GM21526 (cell line): Measurements from ENCODE around the gene RDH13.
"Not testable (repeated sequence)": the region's sequence is repeated elsewhere in the genome, so short reads cannot be mapped to it uniquely, and the experiment has no call there.

Experiments used
- ATAC-seq: cut with Tn5 transposase; IDR thresholded peaks from one replicate; pipeline ENCODE4 v1.9.1; 2021; ENCODE audit warnings: moderate library complexity; ENCODE audit not compliant: unreplicated experiment, low FRiP score

Gene RDH13

DNA sequence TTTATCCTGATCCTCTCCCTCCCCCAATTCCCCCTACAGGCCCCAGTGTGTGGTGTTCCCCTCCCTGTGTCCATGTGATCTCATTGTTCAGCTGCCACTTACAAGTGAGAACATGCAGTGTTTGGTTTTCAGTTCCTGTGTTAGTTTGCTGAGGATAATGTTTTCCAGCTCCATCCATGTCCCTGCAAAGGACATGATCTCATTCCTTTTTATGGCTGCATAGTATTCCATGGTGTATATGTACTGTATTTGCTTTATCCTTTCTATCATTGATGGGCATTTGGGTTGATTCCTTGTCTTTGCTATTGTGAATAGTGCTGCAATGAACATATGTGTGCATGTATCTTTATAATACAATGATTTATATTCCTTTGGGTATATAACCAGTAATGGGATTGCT lies 42.6 kb downstream of the RDH13 start:
- not testable (repeated sequence) for ATAC-seq

DNA sequence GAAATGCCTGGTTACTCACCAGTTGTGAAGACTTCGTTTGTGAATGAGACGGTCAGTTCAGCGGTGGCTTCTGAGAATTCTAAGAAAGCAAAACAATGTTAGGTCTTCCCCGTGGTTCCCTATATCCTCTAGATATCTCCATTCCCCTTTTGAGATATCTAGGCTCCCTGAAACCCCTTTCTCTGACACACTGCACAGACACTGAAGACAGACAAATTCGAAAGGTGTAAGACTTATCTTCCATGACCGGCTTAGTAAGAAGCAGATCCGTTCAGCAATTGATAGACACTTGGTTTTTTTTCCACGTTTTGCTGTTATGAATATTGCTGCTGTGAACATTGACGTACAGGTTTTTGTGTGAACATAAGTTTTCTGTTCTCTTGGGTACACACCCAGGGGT lies 44.3 kb downstream of the RDH13 start:
- no peak for ATAC-seq

DNA sequence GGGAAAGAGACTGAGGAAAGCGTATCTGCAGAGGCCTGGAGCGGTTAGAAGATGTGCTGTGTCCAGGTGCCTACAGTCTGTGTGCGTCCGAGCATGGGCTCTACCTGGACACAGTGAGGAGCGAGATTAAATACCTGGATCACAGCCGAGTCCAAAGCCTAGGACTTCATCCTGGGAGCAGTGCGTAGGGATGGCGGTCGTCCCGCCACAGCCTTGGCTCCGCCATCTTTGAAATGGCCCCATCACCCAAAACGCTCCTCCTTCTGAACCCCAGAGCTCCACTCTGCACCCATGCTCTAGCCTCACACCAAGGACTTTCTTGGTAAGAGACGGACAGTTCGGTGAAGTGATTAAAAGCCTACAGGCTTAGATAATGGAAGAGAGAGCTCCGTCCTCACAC lies 44.7 kb downstream of the RDH13 start:
- no peak for ATAC-seq

DNA sequence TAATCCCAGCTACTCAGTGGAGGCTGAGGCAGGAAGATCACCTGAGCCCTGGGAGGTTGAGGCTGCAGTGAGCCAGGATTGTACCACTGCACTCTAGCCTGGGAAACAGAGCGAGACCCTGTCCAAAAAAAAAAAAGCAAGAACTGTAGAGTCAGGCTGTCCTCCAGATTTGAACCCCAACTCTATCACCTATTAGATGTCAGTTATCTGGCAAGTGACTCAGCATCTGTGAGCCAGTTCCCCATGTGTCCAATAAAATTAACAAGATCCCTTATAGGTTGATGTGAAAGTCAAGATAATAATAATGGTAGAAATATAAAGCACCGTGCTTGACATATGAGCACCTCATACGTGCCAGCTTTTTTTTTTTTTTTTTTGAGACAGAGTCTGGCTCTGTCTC lies 46.9 kb downstream of the RDH13 start:
- no peak for ATAC-seq

DNA sequence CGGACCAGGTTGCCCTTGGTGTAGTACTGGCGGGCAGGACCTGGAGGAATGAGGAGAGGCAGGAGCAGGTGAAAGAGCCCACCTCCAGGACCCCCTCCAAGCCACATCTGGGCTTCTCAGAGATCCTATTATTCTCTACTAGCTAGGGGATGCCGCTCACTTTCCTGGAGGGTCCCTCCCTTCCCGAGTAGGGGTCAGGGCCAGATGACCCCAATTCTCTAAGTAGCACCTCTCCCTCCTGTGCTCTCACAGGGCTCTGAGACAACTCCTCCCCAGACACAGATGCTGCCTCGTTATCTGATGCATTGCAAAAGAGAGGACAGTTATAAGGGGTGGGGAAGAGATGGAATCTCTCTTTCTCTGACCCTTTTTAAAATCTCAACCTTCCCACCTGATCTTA lies 47.8 kb downstream of the RDH13 start:
- no peak for ATAC-seq

DNA sequence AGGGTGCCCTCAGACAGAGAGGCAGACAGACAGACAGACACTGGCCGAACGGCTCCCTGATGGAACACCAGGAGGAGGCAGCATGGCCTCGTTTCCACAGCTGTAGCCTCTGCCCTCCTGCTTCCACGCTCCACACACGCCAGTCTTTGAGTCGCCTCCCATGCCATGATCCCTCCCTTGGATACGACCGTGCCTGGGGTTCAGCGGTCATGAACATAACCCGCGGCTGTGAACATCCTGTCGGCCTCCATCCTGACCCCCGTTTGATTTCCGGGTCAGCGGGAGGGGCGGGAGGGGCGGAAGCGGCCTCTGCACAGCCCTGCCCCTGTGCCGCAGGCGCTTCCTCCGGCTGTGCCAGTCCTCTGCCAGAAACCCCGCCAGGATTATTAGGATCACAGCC lies 48.2 kb downstream of the RDH13 start:
- no peak for ATAC-seq

DNA sequence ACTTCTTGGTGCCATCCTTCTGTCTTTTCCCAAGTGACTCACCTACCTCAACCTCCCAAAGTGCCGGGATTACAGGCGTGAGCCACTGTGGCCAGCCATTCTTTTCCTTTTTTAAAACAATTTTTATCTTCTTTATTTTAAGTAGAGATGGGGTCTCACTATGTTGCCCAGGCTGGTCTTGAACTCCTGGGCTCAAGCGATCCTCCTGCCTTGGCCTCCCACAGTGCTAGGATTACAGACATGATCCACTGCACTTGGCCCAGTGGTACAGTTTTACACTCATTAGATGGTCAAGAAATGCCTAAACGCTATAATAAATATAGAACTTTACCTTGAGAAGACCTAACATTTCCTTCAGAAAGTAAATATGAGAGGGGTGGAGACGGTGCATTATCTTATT lies 49.4 kb downstream of the RDH13 start:
- no peak for ATAC-seq

DNA sequence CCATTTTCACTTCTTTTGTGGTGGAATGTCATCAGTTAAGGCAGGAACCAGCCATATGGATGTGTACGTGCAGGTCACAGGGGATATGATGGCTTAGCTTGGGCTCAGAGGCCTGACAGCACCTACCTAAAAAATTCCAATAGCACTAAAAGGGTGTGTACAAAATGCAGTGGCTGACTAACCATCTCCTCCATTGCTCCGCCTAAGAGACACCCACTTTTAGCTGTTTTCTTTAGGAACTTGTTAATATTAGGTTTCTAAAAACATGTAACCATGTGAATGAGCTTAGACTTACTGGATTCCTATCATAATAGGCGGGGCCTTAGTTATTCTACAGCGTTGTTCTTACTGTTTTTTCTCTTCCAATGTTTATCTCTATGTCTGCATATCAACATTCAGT lies 50.6 kb downstream of the RDH13 start:
- no peak for ATAC-seq

DNA sequence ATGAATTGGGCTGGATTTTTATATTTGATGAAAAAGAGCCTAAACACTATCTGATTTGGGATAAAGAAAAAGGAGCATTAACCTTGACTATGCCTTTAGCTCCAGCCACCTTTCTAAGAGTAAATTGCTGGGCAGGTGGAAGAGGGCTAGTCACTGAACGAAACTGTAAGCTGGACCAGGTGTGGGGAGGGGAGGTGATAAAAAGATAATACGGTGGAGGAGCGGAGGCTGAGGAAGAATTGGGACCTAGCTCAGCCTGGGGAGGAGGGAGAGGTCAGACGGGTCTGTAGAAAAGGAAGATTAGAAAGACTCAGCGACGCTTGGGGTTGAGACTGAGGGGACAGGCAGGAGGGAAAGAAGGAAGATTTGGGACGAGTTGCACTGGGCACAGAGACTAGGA lies 52.4 kb downstream of the RDH13 start:
- ATAC-seq = not testable (repeated sequence)

DNA sequence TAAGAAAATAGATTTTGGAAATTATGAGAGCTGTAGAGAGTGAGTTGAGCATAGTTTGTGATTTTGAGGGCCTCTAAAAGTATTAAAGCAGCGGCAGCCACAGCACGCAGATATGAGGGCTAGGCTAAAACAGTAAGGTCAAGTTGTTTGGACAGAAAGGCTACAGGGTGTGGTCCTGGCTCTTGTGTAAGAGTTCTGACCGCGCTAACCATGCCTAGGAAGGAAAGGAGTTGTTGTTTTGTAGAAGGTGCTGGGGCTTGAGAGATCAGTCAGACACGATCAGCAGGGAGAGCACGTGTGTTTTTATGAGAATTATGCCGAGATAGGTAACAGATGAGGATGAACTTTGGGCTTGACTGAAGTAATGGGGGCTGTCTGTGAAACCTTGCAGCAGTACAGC lies 54.2 kb downstream of the RDH13 start:
- ATAC-seq = not testable (repeated sequence)

DNA sequence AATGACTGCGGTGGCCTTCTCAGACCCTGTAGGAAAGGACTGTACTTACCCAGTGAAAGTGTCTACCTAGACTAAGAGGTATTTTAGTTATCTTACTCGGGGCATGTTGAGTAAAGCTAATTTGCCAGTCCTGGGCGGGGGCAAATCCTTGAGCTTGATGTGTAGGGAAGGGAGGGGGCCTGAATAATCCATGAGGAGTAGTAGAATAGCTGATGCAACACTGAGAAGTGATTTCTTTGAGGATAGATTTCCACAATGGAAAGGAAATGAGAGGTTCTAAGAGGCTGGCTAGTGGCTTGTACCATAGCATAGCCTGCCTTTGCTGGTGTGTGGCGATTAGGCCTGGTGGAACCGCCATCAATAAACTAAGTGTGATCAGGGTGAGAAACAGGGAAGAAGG lies 54.8 kb downstream of the RDH13 start:
- not testable (repeated sequence) for ATAC-seq

DNA sequence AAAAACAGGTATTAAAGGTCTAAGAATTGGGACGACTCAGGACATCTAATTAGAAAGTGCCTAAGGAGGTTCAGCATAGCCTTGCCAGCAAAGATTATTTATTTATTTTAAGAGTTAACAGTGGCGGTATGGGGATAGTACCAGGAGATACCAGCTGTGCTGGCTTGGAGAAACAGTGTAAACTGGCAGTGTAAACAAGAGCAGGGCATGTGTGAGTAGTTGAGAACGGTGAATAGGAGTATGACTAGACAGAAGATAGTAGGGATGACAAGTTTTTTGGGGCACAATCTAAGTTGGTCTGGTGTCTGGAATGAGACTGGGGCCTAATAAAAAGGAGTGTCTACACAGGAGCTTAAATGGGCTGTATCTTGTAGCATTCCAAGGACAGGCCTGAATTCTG lies 55.4 kb downstream of the RDH13 start:
- not testable (repeated sequence) for ATAC-seq

DNA sequence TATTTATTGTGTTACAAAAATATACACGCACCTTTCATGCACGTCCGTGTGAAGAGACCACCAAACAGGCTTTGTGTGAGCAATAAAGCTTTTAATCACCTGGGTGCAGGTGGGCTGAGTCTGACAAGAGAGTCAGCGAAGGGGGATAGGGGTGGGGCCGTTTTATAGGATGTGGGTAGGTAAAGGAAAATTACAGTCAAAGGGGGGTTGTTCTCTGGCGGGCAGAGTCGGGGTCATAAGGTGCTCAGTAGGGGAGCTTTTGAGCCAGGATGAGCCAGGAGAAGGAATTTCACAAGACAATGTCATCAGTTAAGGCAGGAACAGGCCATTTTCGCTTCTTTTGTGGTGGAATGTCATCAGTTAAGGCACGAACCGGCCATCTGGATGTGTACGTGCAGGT lies 56.2 kb downstream of the RDH13 start:
- ATAC-seq = not testable (repeated sequence)

DNA sequence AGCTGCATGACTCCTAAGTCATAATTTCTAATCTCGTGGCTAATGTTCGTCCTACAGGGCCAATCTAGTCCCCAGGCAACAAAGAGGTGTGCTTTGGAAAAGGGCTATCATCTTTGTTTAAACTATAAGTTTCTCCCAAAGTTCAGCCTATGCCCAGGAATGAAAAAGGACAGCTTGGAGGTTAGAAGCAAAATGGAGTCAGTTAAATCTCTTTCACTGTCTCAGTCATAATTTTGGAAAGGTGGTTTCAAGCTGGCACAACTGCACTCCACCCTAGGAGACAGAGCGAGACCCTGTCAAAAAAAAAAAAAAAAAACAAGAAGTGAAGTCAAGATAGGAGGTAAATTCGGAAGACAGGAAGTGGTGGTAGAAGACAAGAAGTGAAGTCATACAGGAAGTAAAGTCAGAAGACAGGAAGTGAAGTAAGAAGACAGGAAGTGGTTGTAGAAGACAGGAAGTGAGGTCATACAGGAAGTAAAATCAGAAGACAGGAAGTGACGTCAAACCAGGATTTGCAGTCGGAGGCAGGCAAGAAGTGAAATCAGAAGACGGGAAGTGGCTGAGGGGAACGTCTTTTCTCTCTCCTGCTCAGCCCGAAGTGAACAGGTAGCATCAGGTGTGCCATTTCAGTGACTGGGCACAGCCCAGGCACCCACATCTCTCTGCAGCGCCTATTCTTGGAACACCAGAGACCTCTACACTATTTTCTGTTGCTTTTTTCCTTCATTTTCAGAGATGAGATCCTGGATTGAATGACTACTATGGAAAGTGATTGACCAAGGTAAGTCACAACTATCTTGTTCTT lies 57.1 kb downstream of the RDH13 start:
- no peak for ATAC-seq

DNA sequence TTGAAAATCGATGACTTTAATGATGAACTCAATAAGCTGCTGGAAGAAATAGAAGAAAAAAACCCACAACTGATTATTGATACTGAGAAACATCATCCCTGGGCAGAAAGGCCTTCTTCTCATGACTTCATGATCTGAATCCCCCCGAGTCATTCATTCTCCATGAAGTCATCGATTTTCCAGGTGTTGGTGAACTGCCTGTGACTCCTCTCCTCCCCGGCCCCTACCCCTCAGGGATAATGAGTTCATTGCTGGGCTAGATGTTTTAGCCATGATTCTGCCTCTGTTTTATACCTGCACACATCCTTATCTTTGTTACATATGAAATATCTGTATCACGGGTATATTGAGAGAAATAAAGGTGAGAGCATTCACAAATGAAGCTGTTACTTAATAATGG lies 62.2 kb downstream of the RDH13 start:
- ATAC-seq = no peak

DNA sequence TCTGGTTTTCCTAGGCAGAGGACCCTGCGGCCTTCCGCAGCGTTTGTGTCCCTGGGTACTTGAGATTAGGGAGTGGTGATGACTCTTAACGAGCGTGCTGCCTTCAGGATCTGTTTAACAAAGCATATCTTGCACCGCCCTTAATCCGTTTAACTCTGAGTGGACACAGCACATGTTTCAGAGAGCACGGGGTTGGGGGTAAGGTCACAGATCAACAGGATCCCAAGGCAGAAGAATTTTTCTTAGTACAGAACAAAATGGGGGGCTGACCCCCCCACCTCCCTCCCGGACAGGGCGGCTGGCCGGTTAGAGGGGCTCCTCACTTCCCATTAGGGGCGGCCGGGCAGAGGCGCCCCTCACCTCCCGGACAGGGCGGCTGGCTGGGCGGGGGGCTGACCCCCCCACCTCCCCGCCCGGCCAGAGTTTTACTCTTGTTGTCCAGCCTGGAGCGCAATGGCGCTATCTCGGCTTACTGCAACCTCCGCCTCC lies 64.2 kb downstream of the RDH13 start:
- ATAC-seq = not testable (repeated sequence)

DNA sequence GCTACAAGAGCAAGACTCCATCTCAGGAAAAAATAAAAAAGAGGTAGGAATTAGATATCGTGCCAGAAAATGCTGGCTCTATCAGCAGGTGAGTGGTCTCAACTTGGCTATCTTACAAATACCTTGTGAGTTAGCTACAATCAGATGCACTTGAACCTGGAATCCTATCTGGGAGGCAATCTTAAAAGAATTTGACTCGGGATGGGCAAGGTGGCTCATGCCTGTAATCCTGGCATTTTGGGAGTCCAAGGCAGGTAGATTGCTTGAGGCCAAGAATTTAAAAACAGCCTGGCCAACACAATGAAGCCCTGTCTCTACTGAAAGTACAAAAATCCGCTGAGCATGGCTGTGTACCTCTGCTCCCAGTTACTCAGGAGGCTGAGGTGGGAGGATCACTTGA lies 67.4 kb downstream of the RDH13 start:
- no peak for ATAC-seq
